ENCODE measurements around the gene DHRS13. TPM values are rescaled to one million over a fixed set of nuclear protein-coding genes. Genes with fewer than 3 reads are reported as not detected.

The DHRS13 gene
- total RNA-seq, 2 donors from 2014 or later: 8.7 to 22.8 TPM

- intact Hi-C loops (cut with DNase I): loop anchor here (5.0 kb wide), 1 partner anchor 202 kb away; no protein-coding TSS in a partner anchor
- peaks cover 17% of the 10 kb centered on the region for H3K36me3 ChIP-seq
Measured at GRCh38 chr17:28883967-28884702, 18.7 kb downstream of the DHRS13 start.

GRCh38 chr17:28882154-28882895 lies 20.6 kb downstream of the DHRS13 start:
- intact Hi-C loops (cut with DNase I): loop anchor here (5.0 kb wide), 1 partner anchor 200 kb away; no protein-coding TSS in a partner anchor
- peaks cover 17% of the 10 kb centered on the region for H3K36me3 ChIP-seq

More at GRCh38 chr17:28883967-28884702, 18.7 kb downstream of the DHRS13 start:
- no peak for DNase-seq
- TF ChIP-seq CTCF (IDR thresholded peaks at IDR 0.05): no peak
- Histone ChIP-seq H3K27ac (no peak overlapping the region), H3K4me3 (no peak overlapping the region), H3K9ac (ENCODE audit: low read depth in 2 of 2, low read length in 2 of 2) (no peak overlapping the region), H3K4me1 (no peaks in the 10 kb centered on the region), H3K27me3 (no peaks in the 10 kb centered on the region), H3K9me3 (no peaks in the 10 kb centered on the region)

GRCh38 chr17:28881533-28882056 lies 21.3 kb downstream of the DHRS13 start:
- intact Hi-C loops (cut with DNase I): loop anchor here (5.0 kb wide), 1 partner anchor 199 kb away; no protein-coding TSS in a partner anchor
- no peaks in the 10 kb centered on the region for H3K27me3 ChIP-seq
- H3K27ac ChIP-seq: no peak overlapping the region
- H3K9me3 ChIP-seq: no peaks in the 10 kb centered on the region
- peaks cover 17% of the 10 kb centered on the region for H3K36me3 ChIP-seq
- DNase-seq: no peak
- no peak overlapping the region for H3K4me3 ChIP-seq
- no peaks in the 10 kb centered on the region for H3K4me1 ChIP-seq
- no peak overlapping the region for H3K9ac ChIP-seq (ENCODE audit: low read depth in 2 of 2, low read length in 2 of 2)
- TF ChIP-seq CTCF (IDR thresholded peaks at IDR 0.05): no peak

More at GRCh38 chr17:28882154-28882895, 20.6 kb downstream of the DHRS13 start:
- Histone ChIP-seq H3K27ac (no peak overlapping the region), H3K9me3 (no peaks in the 10 kb centered on the region), H3K27me3 (no peaks in the 10 kb centered on the region), H3K4me1 (no peaks in the 10 kb centered on the region), H3K4me3 (no peak overlapping the region), H3K9ac (ENCODE audit: low read depth in 2 of 2, low read length in 2 of 2) (no peak overlapping the region)
- DNase-seq: no peak
- no peak for TF ChIP-seq CTCF (IDR thresholded peaks at IDR 0.05)

GRCh38 chr17:28880572-28880945 lies 22.3 kb downstream of the DHRS13 start:
- no peaks in the 10 kb centered on the region for H3K27me3 ChIP-seq
- no peaks in the 10 kb centered on the region for H3K4me1 ChIP-seq
- no peak overlapping the region for H3K27ac ChIP-seq
- DNase-seq: no peak
- no peak overlapping the region for H3K9ac ChIP-seq (ENCODE audit: low read depth in 2 of 2, low read length in 2 of 2)
- peaks cover 17% of the 10 kb centered on the region for H3K36me3 ChIP-seq
- intact Hi-C loops (cut with DNase I): loop anchor here (5.0 kb wide), 1 partner anchor 198 kb away; no protein-coding TSS in a partner anchor
- no peak for TF ChIP-seq CTCF (IDR thresholded peaks at IDR 0.05)
- no peaks in the 10 kb centered on the region for H3K9me3 ChIP-seq
- H3K4me3 ChIP-seq: no peak overlapping the region

GRCh38 chr17:28879886-28880571 lies 22.9 kb downstream of the DHRS13 start:
- TF ChIP-seq CTCF (IDR thresholded peaks at IDR 0.05): no peak
- no peak overlapping the region for H3K27ac ChIP-seq
- no peak overlapping the region for H3K9ac ChIP-seq (ENCODE audit: low read depth in 2 of 2, low read length in 2 of 2)
- H3K4me3 ChIP-seq: no peak overlapping the region
- no peaks in the 10 kb centered on the region for H3K27me3 ChIP-seq
- DNase-seq: no peak
- H3K4me1 ChIP-seq: no peaks in the 10 kb centered on the region
- H3K9me3 ChIP-seq: no peaks in the 10 kb centered on the region
- intact Hi-C loops (cut with DNase I): loop anchor here (5.0 kb wide), 1 partner anchor 198 kb away; no protein-coding TSS in a partner anchor
- peaks cover 17% of the 10 kb centered on the region for H3K36me3 ChIP-seq
